Left lung (tissue), 10 donors: ENCODE data around the gene SMARCC1. TPM values are rescaled to one million over a fixed set of nuclear protein-coding genes. Genes with fewer than 3 reads are reported as not detected.

Experiments
- ATAC-seq: fragments of 200-7000 bp; cut with Tn5 transposase; one replicate; pipeline ENCODE4 v1.9.1; 2020; ENCODE audit warnings: moderate library complexity
- DNase-seq, 4 donors: peaks; one replicate each; pipeline ENCODE4 v3.0.0-alpha.2; 2013 to 2020
- H3K27ac ChIP-seq, 2 donors: fragments of 200-600 bp; sonication (generic) in 1 of 2; one replicate each; pipeline versions ENCODE4 v1.5.0 to v1.8.0; 2020 to 2021
- H3K27me3 ChIP-seq, 2 donors: fragments of 200-600 bp; sonication (generic) in 1 of 2; one replicate each; pipeline versions ENCODE4 v1.5.0 to v1.8.0; 2020 to 2021
- H3K36me3 ChIP-seq, 2 donors: fragments of 200-600 bp; sonication (generic) in 1 of 2; one replicate each; pipeline versions ENCODE4 v1.5.0 to v1.8.0; 2020 to 2021
- H3K4me1 ChIP-seq, 2 donors: fragments of 200-600 bp; one replicate each; pipeline ENCODE4 v1.8.0; 2021
- H3K4me3 ChIP-seq, 2 donors: fragments of 200-600 bp; sonication (generic) in 1 of 2; one replicate each; pipeline versions ENCODE4 v1.5.0 to v1.8.0; 2020 to 2021; ENCODE audit warnings: mild to moderate bottlenecking in 1 of 2
- H3K9me3 ChIP-seq, 2 donors: fragments of 200-600 bp; sonication (generic) in 1 of 2; one replicate each; pipeline versions ENCODE4 v1.5.0 to v1.8.0; 2020 to 2021
- CTCF ChIP-seq, 2 donors: fragments of 200-600 bp; sonication (generic) in 1 of 2; IDR thresholded peaks; one replicate each; pipeline versions ENCODE4 v1.5.0 to v1.8.0; 2021; ENCODE audit warnings: antibody characterized with exemption in 2 of 2
- intact Hi-C, 2 donors: fragments of 100-400 bp; cut with DNase I; formaldehyde crosslinking; loops; one replicate each; pipeline versions ENCODE4 v1.11.2 to v1.14.2; 2022
- polyA plus RNA-seq, 6 donors: library from polyadenylated mRNA; unstranded; fragments of 120-200 nt; gene quantifications; one replicate each; pipeline ENCODE4 v1.2.1, GENCODE V29; 2013; ENCODE audit not compliant: insufficient read length in 6 of 6
- total RNA-seq, 2 donors: library from RNA; stranded (reverse); fragmentation: NEBNext Ultra II Directional; extraction: Animal tissue kit (Norgen Biotek cat#: 25700); gene quantifications; one replicate each; pipeline ENCODE4 v1.2.1, GENCODE V29; 2021
- donor health status: DM: no; HTN: yes; CAD: no.
- donor health status: DM: no; HTN: no; CAD: no.

SMARCC1 gene
- total and polyA plus RNA-seq, 8 donors: 58.5 to 112 (median 97.6) TPM

- TF ChIP-seq CTCF (IDR thresholded peaks at IDR 0.05): no peak
- ATAC-seq (no peak), DNase-seq (no peak)
- intact Hi-C loops: no loop called here
- H3K27ac ChIP-seq: no peak overlapping the region
- H3K27me3 ChIP-seq: no peaks in the 10 kb centered on the region
- H3K4me1 ChIP-seq: no peaks in the 10 kb centered on the region
- H3K9me3 ChIP-seq: no peaks in the 10 kb centered on the region
- H3K36me3 ChIP-seq: peaks cover 0 to 61% of the 10 kb centered on the region in 2 donors
- no peak overlapping the region for H3K4me3 ChIP-seq
Observed at GRCh38 chr3:47817609-47818008, 35.9 kb upstream of the SMARCC1 start.

DNA sequence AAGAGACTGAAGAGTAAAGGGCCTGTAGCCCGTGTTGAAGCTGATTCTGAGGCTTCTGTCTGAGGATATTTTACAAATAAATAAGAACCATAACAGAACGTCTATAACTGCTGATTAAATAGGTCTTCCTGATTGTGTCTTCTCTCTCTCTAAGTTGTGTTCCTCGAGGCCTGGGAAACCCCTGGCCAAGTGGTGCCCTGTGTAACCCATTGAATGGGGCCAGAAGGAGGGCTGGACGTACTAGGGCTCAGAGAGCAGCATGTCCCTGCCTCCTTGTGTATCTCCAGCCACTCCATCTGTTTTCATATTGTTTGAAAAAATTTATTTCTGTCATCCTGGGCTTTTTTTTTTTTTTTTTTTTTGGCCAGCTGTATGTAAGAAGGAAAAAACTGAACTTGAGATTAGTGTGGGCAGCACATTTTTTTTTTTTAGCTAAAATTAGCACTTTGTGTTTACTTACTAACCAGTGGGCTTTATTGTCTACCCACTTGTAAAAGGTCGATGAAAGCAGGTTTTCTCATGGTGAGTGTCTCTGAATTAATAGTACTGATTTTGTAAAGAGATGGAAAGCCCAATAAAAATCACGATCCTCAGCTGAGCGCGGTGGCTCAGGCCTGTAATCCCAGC is 32.0 kb upstream of the SMARCC1 start:
- H3K27me3 ChIP-seq: no peaks in the 10 kb centered on the region
- peaks cover 0 to 70% of the 10 kb centered on the region in 2 donors for H3K36me3 ChIP-seq

DNA sequence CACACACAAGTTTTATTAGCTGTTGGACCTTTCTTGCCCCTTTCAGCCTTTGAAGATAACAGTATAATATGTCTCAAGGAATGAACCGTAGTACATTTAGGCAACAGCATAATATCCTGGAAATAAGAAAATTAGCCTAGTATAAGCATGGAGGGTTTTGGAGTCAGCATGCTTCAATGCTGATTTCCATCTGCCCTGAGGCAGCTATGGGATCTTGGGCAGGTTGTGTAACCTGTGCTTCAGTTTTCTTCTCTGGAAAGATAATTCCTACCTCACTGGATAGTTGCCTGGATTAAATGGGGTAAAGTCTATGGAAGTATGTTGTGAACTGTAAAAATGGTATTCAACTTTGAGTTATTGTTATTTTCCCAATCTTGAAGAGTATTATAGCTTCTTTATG is 22.9 kb upstream of the SMARCC1 start:
- no peaks in the 10 kb centered on the region for H3K9me3 ChIP-seq
- no peak for TF ChIP-seq CTCF (IDR thresholded peaks at IDR 0.05)
- ATAC-seq: no peak
- H3K4me1 ChIP-seq: peaks cover 0 to 20% of the 10 kb centered on the region in 2 donors
- no peak overlapping the region for H3K4me3 ChIP-seq
- H3K27me3 ChIP-seq: no peaks in the 10 kb centered on the region
- intact Hi-C loops: no loop called here
- no peak overlapping the region for H3K27ac ChIP-seq
- no peak for DNase-seq
- H3K36me3 ChIP-seq: peaks cover 0 to 41% of the 10 kb centered on the region in 2 donors

More for the DNA sequence above, 32.0 kb upstream of the SMARCC1 start:
- DNase-seq (no peak), ATAC-seq (no peak)
- H3K4me3 ChIP-seq: no peak overlapping the region
- no peak for TF ChIP-seq CTCF (IDR thresholded peaks at IDR 0.05)
- intact Hi-C loops: no loop called here
- H3K27ac ChIP-seq: no peak overlapping the region
- H3K9me3 ChIP-seq: no peaks in the 10 kb centered on the region
- no peaks in the 10 kb centered on the region for H3K4me1 ChIP-seq

- peaks cover 0 to 32% of the 10 kb centered on the region in 2 donors for H3K36me3 ChIP-seq
- TF ChIP-seq CTCF (IDR thresholded peaks at IDR 0.05): no peak
- DNase-seq (no peak), ATAC-seq (no peak)
- no peaks in the 10 kb centered on the region for H3K27me3 ChIP-seq
- intact Hi-C loops: no loop called here
- no peaks in the 10 kb centered on the region for H3K9me3 ChIP-seq
- peak overlapping the region; percentile 95 for H3K27ac ChIP-seq
- H3K4me3 ChIP-seq: peak overlapping the region; percentile 69 to 70
- H3K4me1 ChIP-seq: peaks cover 0 to 20% of the 10 kb centered on the region in 2 donors
Observed at GRCh38 chr3:47803480-47804025, 21.9 kb upstream of the SMARCC1 start.

GRCh38 chr3:47802734-47803479 is 21.2 kb upstream of the SMARCC1 start, which contains the start of gene DHX30:
DHX30 (plus strand) TSS chr3:47803138; CDS start chr3:47810684, 7,546 bp downstream.
- TF ChIP-seq CTCF (IDR thresholded peaks at IDR 0.05): no peak
- DNase-seq (peak; percentile 85 to 99 (median 90)), ATAC-seq (peak; percentile 93)
- Histone ChIP-seq H3K4me3 (peak within 1 kb of the TSS; percentile 69 to 70), H3K4me1 (peaks cover 0 to 20% of the 10 kb centered on the region in 2 donors), H3K9me3 (no peaks in the 10 kb centered on the region), H3K27me3 (no peaks in the 10 kb centered on the region), H3K27ac (peak within 1 kb of the TSS; percentile 95), H3K36me3 (peaks cover 0 to 26% of the 10 kb centered on the region in 2 donors)
- intact Hi-C loops: no loop called here
